GM23338 (cell line): ENCODE measurements around the gene ANKRD66. TPM values are rescaled to one million over a fixed set of nuclear protein-coding genes. Genes with fewer than 3 reads are reported as not detected.

ENCODE experiments used
- ATAC-seq: fragments of 200-7000 bp; cut with Tn5 transposase; 3 replicates; pipeline ENCODE4 v1.9.1; 2020
- DNase-seq: peaks from one replicate; pipeline ENCODE4 v3.0.0-alpha.2; 2015; ENCODE audit warnings: low spot score
- H2AFZ ChIP-seq: fragments of 200-600 bp; sonication (generic); 2 replicates; pipeline ENCODE4 v1.8.0; 2016; ENCODE audit warnings: antibody characterized with exemption, mild to moderate bottlenecking, moderate library complexity
- H3F3A ChIP-seq: fragments of 200-600 bp; sonication (generic); replicated peaks from 2 replicates; pipeline ENCODE4 v1.8.0; 2017; ENCODE audit warnings: antibody characterized with exemption, mixed run types, low read depth
- H3K27ac ChIP-seq: fragments of 200-600 bp; sonication (generic); 2 replicates; pipeline ENCODE4 v1.6.1; 2016; ENCODE audit warnings: low read depth
- H3K27me3 ChIP-seq: fragments of 200-600 bp; sonication (generic); 2 replicates; pipeline ENCODE4 v1.8.0; 2016; ENCODE audit warnings: mild to moderate bottlenecking, mixed run types, moderate library complexity; ENCODE audit not compliant: insufficient read depth
- H3K36me3 ChIP-seq: fragments of 200-600 bp; sonication (generic); 2 replicates; pipeline ENCODE4 v1.8.0; 2016; ENCODE audit warnings: mild to moderate bottlenecking; ENCODE audit not compliant: insufficient read depth
- H3K4me1 ChIP-seq: fragments of 200-600 bp; sonication (generic); 2 replicates; pipeline ENCODE4 v1.8.0; 2016; ENCODE audit warnings: mild to moderate bottlenecking, moderate library complexity; ENCODE audit not compliant: insufficient read depth
- H3K4me2 ChIP-seq: fragments of 200-600 bp; sonication (generic); 2 replicates; pipeline ENCODE4 v1.7.1; 2017; ENCODE audit warnings: mixed run types
- H3K4me3 ChIP-seq: fragments of 200-600 bp; sonication (generic); 2 replicates; pipeline ENCODE4 v1.6.1; 2016; ENCODE audit warnings: mixed run types
- H3K79me2 ChIP-seq: fragments of 200-600 bp; sonication (generic); replicated peaks from 2 replicates; pipeline ENCODE4 v1.8.0; 2017; ENCODE audit warnings: mild to moderate bottlenecking; ENCODE audit not compliant: insufficient read depth
- H3K9me2 ChIP-seq: fragments of 200-600 bp; sonication (generic); 2 replicates; pipeline ENCODE4 v1.8.0; 2017; ENCODE audit not compliant: insufficient read depth
- H4K20me1 ChIP-seq: fragments of 200-600 bp; sonication (generic); replicated peaks from 2 replicates; pipeline ENCODE4 v1.8.0; 2017; ENCODE audit warnings: mild to moderate bottlenecking; ENCODE audit not compliant: insufficient read depth
- H3K27ac Mint-ChIP-seq: 2 replicates; pipeline ENCODE4 v1.8.0; 2020; ENCODE audit warnings: inconsistent platforms, mild to moderate bottlenecking, moderate library complexity, mixed read lengths
- H3K27me3 Mint-ChIP-seq: 3 replicates; pipeline ENCODE4 v1.8.0; 2022; ENCODE audit warnings: low read depth, mild to moderate bottlenecking, moderate library complexity, mixed read lengths, inconsistent platforms; ENCODE audit not compliant: insufficient read depth, poor library complexity
- H3K36me3 Mint-ChIP-seq: 3 replicates; pipeline ENCODE4 v1.8.0; 2021; ENCODE audit warnings: low read depth, mild to moderate bottlenecking, inconsistent platforms, moderate library complexity, mixed read lengths
- H3K4me1 Mint-ChIP-seq: 3 replicates; pipeline ENCODE4 v1.8.0; 2020; ENCODE audit warnings: mild to moderate bottlenecking, inconsistent platforms, mixed read lengths
- H3K4me3 Mint-ChIP-seq: 3 replicates; pipeline ENCODE4 v1.8.0; 2021; ENCODE audit warnings: moderate library complexity, mild to moderate bottlenecking, inconsistent platforms, mixed read lengths
- H3K9me3 Mint-ChIP-seq: 3 replicates; pipeline ENCODE4 v1.8.0; 2020; ENCODE audit warnings: moderate library complexity, mild to moderate bottlenecking, inconsistent platforms, mixed read lengths
- CREB1 ChIP-seq: fragments of 250-450 bp; sonication (Bioruptor Pico); IDR thresholded peaks from 2 replicates; pipeline ENCODE4 v1.5.0; 2020; ENCODE audit warnings: low read depth, mild to moderate bottlenecking, moderate library complexity
- JUNB ChIP-seq: IDR thresholded peaks from one replicate; pipeline ENCODE4 v1.6.1; 2016; ENCODE audit warnings: antibody characterized with exemption; ENCODE audit not compliant: unreplicated experiment
- NANOG ChIP-seq: IDR thresholded peaks from 2 replicates; pipeline ENCODE4 v1.6.1; 2016; ENCODE audit warnings: antibody characterized with exemption, borderline replicate concordance
- POLR2AphosphoS5 ChIP-seq: IDR thresholded peaks from 2 replicates; pipeline ENCODE4 v1.6.1; 2016; ENCODE audit warnings: antibody characterized with exemption, low read depth
- REST ChIP-seq: IDR thresholded peaks from one replicate; pipeline ENCODE4 v1.6.1; 2018; ENCODE audit warnings: antibody characterized with exemption; ENCODE audit not compliant: unreplicated experiment
- STAT1 ChIP-seq: IDR thresholded peaks from one replicate; pipeline ENCODE4 v1.6.1; 2016; ENCODE audit warnings: antibody characterized with exemption; ENCODE audit not compliant: unreplicated experiment
- ZNF114 ChIP-seq: fragments of 250-450 bp; sonication (Bioruptor Pico); IDR thresholded peaks from 2 replicates; pipeline ENCODE4 v1.5.0; 2020; ENCODE audit warnings: mild to moderate bottlenecking, moderate library complexity
- ZNF331 ChIP-seq: fragments of 250-450 bp; sonication (Bioruptor Pico); IDR thresholded peaks from 2 replicates; pipeline ENCODE4 v1.5.0; 2020; ENCODE audit warnings: low read depth, mild to moderate bottlenecking, moderate library complexity
- polyA plus RNA-seq: library from polyadenylated mRNA; unstranded; fragments of >200 nt; fragmentation: Nextera tagmentation; extraction: Ambion mirVana; gene quantifications from 2 replicates; pipeline ENCODE4 v1.2.1, GENCODE V29; 2016
- total RNA-seq: library from RNA; depleted of rRNA; stranded (reverse); fragments of >200 nt; shearing (Covaris generic); gene quantifications from 2 replicates; pipeline ENCODE4 v1.2.3, GENCODE V29; 2014
- TF ChIP-seq, protein P1 (sequence below): fragments of 250-450 bp; sonication (Bioruptor Pico); IDR thresholded peaks from 2 replicates; pipeline ENCODE4 v1.5.0; 2020; ENCODE audit warnings: mild to moderate bottlenecking, moderate library complexity
- TF ChIP-seq, protein P2 (sequence below): IDR thresholded peaks from 2 replicates; pipeline ENCODE4 v1.6.1; 2016; ENCODE audit warnings: antibody characterized with exemption
- TF ChIP-seq, protein P3 (sequence below), 2 experiments: fragments of 200-600 bp in 1 of 2; sonication (generic) in 1 of 2; conservative IDR thresholded peaks; 2 replicates each; pipeline versions ENCODE4 v1.5.1 to v1.6.1; 2016 to 2017; ENCODE audit warnings: antibody characterized with exemption in 2 of 2, low read depth in 2 of 2, mild to moderate bottlenecking in 2 of 2, moderate library complexity in 1 of 2

ANKRD66 gene
- total and polyA plus RNA-seq, 2 experiments from 2014 or later: not detected

DNA sequence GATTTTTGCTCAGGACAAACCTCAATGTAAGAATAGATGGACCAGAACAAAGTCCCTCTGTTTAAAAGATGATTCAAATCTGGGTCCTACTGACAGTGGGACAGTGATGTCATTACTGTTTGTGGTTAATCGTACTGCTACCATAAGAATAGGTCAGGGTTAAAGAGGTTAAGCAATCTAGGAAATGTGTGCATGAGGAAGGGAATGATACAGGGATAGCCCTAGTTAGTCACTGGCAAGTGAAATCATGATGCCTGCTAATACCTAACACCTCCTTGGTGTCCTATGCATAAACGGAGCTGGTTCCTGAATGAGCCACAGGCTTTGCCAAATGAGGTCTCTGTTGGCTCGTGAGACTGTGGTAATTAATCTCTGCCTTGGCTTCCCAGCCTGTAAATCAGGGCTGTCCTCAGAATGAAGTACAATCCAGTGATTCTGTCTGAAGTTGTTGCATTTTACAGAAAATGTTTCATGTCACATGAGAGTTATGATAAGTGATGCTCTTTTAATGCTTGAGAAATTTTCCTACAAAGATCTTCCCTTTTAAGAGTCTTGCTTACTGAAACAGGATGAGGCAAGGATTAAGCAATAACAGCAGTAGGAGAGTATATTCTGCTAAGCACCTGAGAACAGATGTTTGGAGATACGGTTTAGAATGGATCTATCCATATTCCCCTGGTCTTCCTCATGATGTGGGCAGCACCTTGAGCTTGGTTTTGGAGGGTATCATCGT, 50.3 kb downstream of the ANKRD66 start:
- Histone ChIP-seq H3K4me3 (no peak overlapping the region), H3K4me1 (no peaks in the 10 kb centered on the region), H3F3A (no peaks in the 10 kb centered on the region), H2AFZ (no peak overlapping the region), H4K20me1 (no peaks in the 10 kb centered on the region), H3K79me2 (no peaks in the 10 kb centered on the region), H3K27me3 (no peaks in the 10 kb centered on the region), H3K27ac (no peak overlapping the region), H3K36me3 (no peaks in the 10 kb centered on the region), H3K9me2 (no peaks in the 10 kb centered on the region), H3K4me2 (no peak overlapping the region)
- ATAC-seq (no peak), DNase-seq (no peak)
- Mint-ChIP-seq H3K9me3 (no peaks in the 10 kb centered on the region), H3K4me1 (no peaks in the 10 kb centered on the region), H3K4me3 (no peak overlapping the region), H3K36me3 (no peaks in the 10 kb centered on the region), H3K27ac (no peak overlapping the region), H3K27me3 (no peaks in the 10 kb centered on the region)
- TF ChIP-seq ZNF114 (CRISPR knock-in tag): no peak
- TF ChIP-seq REST: no peak
- no peak for TF ChIP-seq ZNF331
- TF ChIP-seq, protein P1, sequence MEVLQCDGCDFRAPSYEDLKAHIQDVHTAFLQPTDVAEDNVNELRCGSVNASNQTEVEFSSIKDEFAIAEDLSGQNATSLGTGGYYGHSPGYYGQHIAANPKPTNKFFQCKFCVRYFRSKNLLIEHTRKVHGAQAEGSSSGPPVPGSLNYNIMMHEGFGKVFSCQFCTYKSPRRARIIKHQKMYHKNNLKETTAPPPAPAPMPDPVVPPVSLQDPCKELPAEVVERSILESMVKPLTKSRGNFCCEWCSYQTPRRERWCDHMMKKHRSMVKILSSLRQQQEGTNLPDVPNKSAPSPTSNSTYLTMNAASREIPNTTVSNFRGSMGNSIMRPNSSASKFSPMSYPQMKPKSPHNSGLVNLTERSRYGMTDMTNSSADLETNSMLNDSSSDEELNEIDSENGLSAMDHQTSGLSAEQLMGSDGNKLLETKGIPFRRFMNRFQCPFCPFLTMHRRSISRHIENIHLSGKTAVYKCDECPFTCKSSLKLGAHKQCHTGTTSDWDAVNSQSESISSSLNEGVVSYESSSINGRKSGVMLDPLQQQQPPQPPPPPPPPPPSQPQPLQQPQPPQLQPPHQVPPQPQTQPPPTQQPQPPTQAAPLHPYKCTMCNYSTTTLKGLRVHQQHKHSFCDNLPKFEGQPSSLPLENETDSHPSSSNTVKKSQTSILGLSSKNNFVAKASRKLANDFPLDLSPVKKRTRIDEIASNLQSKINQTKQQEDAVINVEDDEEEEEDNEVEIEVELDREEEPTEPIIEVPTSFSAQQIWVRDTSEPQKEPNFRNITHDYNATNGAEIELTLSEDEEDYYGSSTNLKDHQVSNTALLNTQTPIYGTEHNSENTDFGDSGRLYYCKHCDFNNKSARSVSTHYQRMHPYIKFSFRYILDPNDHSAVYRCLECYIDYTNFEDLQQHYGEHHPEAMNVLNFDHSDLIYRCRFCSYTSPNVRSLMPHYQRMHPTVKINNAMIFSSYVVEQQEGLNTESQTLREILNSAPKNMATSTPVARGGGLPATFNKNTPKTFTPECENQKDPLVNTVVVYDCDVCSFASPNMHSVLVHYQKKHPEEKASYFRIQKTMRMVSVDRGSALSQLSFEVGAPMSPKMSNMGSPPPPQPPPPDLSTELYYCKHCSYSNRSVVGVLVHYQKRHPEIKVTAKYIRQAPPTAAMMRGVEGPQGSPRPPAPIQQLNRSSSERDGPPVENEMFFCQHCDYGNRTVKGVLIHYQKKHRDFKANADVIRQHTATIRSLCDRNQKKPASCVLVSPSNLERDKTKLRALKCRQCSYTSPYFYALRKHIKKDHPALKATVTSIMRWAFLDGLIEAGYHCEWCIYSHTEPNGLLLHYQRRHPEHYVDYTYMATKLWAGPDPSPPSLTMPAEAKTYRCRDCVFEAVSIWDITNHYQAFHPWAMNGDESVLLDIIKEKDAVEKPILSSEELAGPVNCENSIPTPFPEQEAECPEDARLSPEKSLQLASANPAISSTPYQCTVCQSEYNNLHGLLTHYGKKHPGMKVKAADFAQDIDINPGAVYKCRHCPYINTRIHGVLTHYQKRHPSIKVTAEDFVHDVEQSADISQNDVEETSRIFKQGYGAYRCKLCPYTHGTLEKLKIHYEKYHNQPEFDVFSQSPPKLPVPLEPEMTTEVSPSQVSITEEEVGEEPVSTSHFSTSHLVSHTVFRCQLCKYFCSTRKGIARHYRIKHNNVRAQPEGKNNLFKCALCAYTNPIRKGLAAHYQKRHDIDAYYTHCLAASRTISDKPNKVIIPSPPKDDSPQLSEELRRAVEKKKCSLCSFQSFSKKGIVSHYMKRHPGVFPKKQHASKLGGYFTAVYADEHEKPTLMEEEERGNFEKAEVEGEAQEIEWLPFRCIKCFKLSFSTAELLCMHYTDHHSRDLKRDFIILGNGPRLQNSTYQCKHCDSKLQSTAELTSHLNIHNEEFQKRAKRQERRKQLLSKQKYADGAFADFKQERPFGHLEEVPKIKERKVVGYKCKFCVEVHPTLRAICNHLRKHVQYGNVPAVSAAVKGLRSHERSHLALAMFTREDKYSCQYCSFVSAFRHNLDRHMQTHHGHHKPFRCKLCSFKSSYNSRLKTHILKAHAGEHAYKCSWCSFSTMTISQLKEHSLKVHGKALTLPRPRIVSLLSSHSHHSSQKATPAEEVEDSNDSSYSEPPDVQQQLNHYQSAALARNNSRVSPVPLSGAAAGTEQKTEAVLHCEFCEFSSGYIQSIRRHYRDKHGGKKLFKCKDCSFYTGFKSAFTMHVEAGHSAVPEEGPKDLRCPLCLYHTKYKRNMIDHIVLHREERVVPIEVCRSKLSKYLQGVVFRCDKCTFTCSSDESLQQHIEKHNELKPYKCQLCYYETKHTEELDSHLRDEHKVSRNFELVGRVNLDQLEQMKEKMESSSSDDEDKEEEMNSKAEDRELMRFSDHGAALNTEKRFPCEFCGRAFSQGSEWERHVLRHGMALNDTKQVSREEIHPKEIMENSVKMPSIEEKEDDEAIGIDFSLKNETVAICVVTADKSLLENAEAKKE (CRISPR knock-in tag): no peak
- no peak for TF ChIP-seq POLR2AphosphoS5
- TF ChIP-seq, protein P2, sequence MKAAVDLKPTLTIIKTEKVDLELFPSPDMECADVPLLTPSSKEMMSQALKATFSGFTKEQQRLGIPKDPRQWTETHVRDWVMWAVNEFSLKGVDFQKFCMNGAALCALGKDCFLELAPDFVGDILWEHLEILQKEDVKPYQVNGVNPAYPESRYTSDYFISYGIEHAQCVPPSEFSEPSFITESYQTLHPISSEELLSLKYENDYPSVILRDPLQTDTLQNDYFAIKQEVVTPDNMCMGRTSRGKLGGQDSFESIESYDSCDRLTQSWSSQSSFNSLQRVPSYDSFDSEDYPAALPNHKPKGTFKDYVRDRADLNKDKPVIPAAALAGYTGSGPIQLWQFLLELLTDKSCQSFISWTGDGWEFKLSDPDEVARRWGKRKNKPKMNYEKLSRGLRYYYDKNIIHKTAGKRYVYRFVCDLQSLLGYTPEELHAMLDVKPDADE: no peak
- TF ChIP-seq CREB1: no peak
- no peak for TF ChIP-seq JUNB
- no peak for TF ChIP-seq STAT1
- no peak for TF ChIP-seq NANOG
- TF ChIP-seq, protein P3, sequence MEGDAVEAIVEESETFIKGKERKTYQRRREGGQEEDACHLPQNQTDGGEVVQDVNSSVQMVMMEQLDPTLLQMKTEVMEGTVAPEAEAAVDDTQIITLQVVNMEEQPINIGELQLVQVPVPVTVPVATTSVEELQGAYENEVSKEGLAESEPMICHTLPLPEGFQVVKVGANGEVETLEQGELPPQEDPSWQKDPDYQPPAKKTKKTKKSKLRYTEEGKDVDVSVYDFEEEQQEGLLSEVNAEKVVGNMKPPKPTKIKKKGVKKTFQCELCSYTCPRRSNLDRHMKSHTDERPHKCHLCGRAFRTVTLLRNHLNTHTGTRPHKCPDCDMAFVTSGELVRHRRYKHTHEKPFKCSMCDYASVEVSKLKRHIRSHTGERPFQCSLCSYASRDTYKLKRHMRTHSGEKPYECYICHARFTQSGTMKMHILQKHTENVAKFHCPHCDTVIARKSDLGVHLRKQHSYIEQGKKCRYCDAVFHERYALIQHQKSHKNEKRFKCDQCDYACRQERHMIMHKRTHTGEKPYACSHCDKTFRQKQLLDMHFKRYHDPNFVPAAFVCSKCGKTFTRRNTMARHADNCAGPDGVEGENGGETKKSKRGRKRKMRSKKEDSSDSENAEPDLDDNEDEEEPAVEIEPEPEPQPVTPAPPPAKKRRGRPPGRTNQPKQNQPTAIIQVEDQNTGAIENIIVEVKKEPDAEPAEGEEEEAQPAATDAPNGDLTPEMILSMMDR (conservative IDR thresholded peaks at IDR 0.05; ENCODE audit: low read depth in 2 of 2): no peak
